ENCODE results near the gene DHX16.

Gene DHX16

GRCh38 chr6:30626484-30627366 lies 46.1 kb downstream of the DHX16 start, which contains the start of gene ATAT1:
Gene ATAT1 (plus strand): TSS chr6:30626874.
- peak; percentile 52 for DNase-seq (ENCODE audit: low read depth)

- DNase-seq (ENCODE audit: low read depth), result no peak
These were observed 47.3 kb downstream of the DHX16 start for GRCh38 chr6:30625511-30625910.

- no peak for DNase-seq (ENCODE audit: low read depth)
These were observed 53.2 kb downstream of the DHX16 start for GRCh38 chr6:30619561-30619960.

- DNase-seq (ENCODE audit: low read depth), result no peak
These were observed 54.5 kb downstream of the DHX16 start for GRCh38 chr6:30618270-30618797.

GRCh38 chr6:30617565-30618269 lies 55.1 kb downstream of the DHX16 start, which contains the start of gene MRPS18B:
Gene MRPS18B (plus strand): TSS chr6:30617840. CDS start chr6:30617866, 26 bp downstream.
- peak; percentile 98 for DNase-seq (ENCODE audit: low read depth)

- DNase-seq (ENCODE audit: low read depth), result peak; percentile 100
These were observed 55.8 kb downstream of the DHX16 start, which contains the start of gene PPP1R10 for GRCh38 chr6:30616811-30617564. Gene PPP1R10 (minus strand): TSS chr6:30617243. CDS start chr6:30609944, 7,299 bp downstream.

GRCh38 chr6:30615958-30616810 lies 56.6 kb downstream of the DHX16 start:
- DNase-seq (ENCODE audit: low read depth), result peak; percentile 14

- peak; percentile 93 for DNase-seq (ENCODE audit: low read depth)
These were observed 57.4 kb downstream of the DHX16 start for GRCh38 chr6:30615219-30615957.

- peak; percentile 99 for DNase-seq (ENCODE audit: low read depth)
These were observed 58.0 kb downstream of the DHX16 start for GRCh38 chr6:30614843-30615218.

GRCh38 chr6:30614044-30614842 lies 58.6 kb downstream of the DHX16 start:
- DNase-seq (ENCODE audit: low read depth), result no peak

GRCh38 chr6:30613251-30614043 lies 59.4 kb downstream of the DHX16 start:
- DNase-seq (ENCODE audit: low read depth), result no peak

- DNase-seq (ENCODE audit: low read depth), result peak; percentile 14
These were observed 60.0 kb downstream of the DHX16 start for GRCh38 chr6:30612687-30613248.

- no peak for DNase-seq (ENCODE audit: low read depth)
These were observed 60.6 kb downstream of the DHX16 start for GRCh38 chr6:30612213-30612612.

GRCh38 chr6:30611856-30612194 lies 61.0 kb downstream of the DHX16 start:
- DNase-seq (ENCODE audit: low read depth), result no peak

GRCh38 chr6:30611150-30611855 lies 61.5 kb downstream of the DHX16 start:
- no peak for DNase-seq (ENCODE audit: low read depth)

GRCh38 chr6:30610065-30610464 lies 62.7 kb downstream of the DHX16 start:
- no peak for DNase-seq (ENCODE audit: low read depth)

- no peak for DNase-seq (ENCODE audit: low read depth)
These were observed 68.8 kb downstream of the DHX16 start for GRCh38 chr6:30603961-30604360.

All from fibroblast of the conjunctiva (primary cell).